ENCODE measurements around the gene RPF1. TPM values are rescaled to one million over a fixed set of nuclear protein-coding genes. Genes with fewer than 3 reads are reported as not detected.

The RPF1 gene
- total and polyA plus RNA-seq, 4 donors, result 18.6 to 34.1 (median 27.5) TPM

Other genes starting within 250 kb of the RPF1 start
- 1 to 10 TPM in 1 of 2 donors, under 1 TPM in 1; 0.45 to 1.7 TPM for gene SAMD13, start 177.6 kb upstream of the RPF1 start, total RNA-seq
- 1 to 10 TPM in 1 of 2 donors, under 1 TPM in 1; 0.97 to 3.1 TPM for gene SAMD13, start 177.6 kb upstream of the RPF1 start, polyA plus RNA-seq
- gene DNASE2B, start 80.8 kb upstream of the RPF1 start, total RNA-seq, result not detected
- 1 to 10 TPM in 1 of 2 donors, not detected in 1; 1.0 TPM for gene DNASE2B, start 80.8 kb upstream of the RPF1 start, polyA plus RNA-seq
- 1 to 10 TPM; 1.9 to 2.7 TPM for gene SPATA1, start 27.1 kb downstream of the RPF1 start, total RNA-seq
- under 1 TPM in 1 of 2 donors, not detected in 1; 0.90 TPM for gene SPATA1, start 27.1 kb downstream of the RPF1 start, polyA plus RNA-seq
- 10 to 100 TPM; 56.7 to 64.6 TPM for gene GNG5, start 27.3 kb downstream of the RPF1 start, total RNA-seq
- gene GNG5, start 27.3 kb downstream of the RPF1 start, polyA plus RNA-seq, result 100 to 1,000 TPM in 1 of 2 donors, 10 to 100 TPM in 1; 98.7 to 156 TPM
- gene CTBS, start 95.2 kb downstream of the RPF1 start, total RNA-seq, result 10 to 100 TPM; 24.2 to 27.9 TPM
- gene CTBS, start 95.2 kb downstream of the RPF1 start, polyA plus RNA-seq, result 10 to 100 TPM; 25.2 to 25.9 TPM
- gene SSX2IP, start 211.2 kb downstream of the RPF1 start, total RNA-seq, result 10 to 100 TPM in 1 of 2 donors, 1 to 10 TPM in 1; 8.2 to 11.9 TPM
- gene SSX2IP, start 211.2 kb downstream of the RPF1 start, polyA plus RNA-seq, result 1 to 10 TPM; 2.7 to 8.8 TPM